IMR-90 (cell line): ENCODE measurements around the gene KLHL29. TPM values are rescaled to one million over a fixed set of nuclear protein-coding genes. Genes with fewer than 3 reads are reported as not detected.

ENCODE experiments used
- ATAC-seq: fragments of 200-7000 bp; cut with Tn5 transposase; 2 replicates; pipeline ENCODE4 v1.9.1; 2020; ENCODE audit warnings: low read depth, mild to moderate bottlenecking, moderate library complexity
- BruUV-seq: library from RNA; stranded (reverse); fragments of 400-500 nt; replicated peaks from 2 replicates; lab custom pipeline; 2021; lab: Mats Ljungman, UMichigan
- CTCF ChIA-PET: fragments of 300-600 bp; formaldehyde crosslinking; extraction: SDS; loops from one replicate; lab custom pipeline; 2021; ENCODE audit warnings: antibody characterized with exemption; lab: Yijun Ruan, JAX
- POLR2A ChIA-PET: fragments of 300-600 bp; sonication (Branson Sonifier 250); formaldehyde crosslinking; loops from one replicate; lab custom pipeline; 2022; ENCODE audit warnings: antibody characterized with exemption; ENCODE audit not compliant: unreplicated experiment; lab: Charles Lee
- DNase-seq: peaks from one replicate; pipeline ENCODE4 v3.0.0; 2013
- H2AFZ ChIP-seq: replicated peaks from 2 replicates; pipeline ENCODE3; 2013; ENCODE audit warnings: low read length, mild to moderate bottlenecking; ENCODE audit not compliant: poor library complexity
- H2AK5ac ChIP-seq: 2 replicates; pipeline ENCODE4 v1.6.1; 2013; ENCODE audit warnings: low read depth, low read length, inconsistent platforms
- H2AK9ac ChIP-seq: replicated peaks from 2 replicates; pipeline ENCODE3; 2013; ENCODE audit warnings: mild to moderate bottlenecking, low read depth, low read length, moderate library complexity; ENCODE audit not compliant: poor library complexity
- H2BK120ac ChIP-seq: 2 replicates; pipeline ENCODE4 v1.6.1; 2013; ENCODE audit warnings: low read depth, low read length, inconsistent platforms
- H2BK15ac ChIP-seq: 3 replicates; pipeline ENCODE4 v1.6.1; 2013; ENCODE audit warnings: low read depth, low read length, inconsistent platforms
- H2BK20ac ChIP-seq: 2 replicates; pipeline ENCODE4 v1.6.1; 2013; ENCODE audit warnings: low read depth, mild to moderate bottlenecking, inconsistent platforms, low read length, moderate library complexity
- H2BK5ac ChIP-seq: 2 replicates; pipeline ENCODE4 v1.6.1; 2013; ENCODE audit warnings: mild to moderate bottlenecking, low read depth, low read length, inconsistent platforms; ENCODE audit not compliant: poor library complexity, severe bottlenecking
- H3K14ac ChIP-seq: replicated peaks from 2 replicates; pipeline ENCODE4 v1.6.1; 2013; ENCODE audit warnings: low read depth, low read length, inconsistent platforms
- H3K18ac ChIP-seq: 2 replicates; pipeline ENCODE4 v1.6.1; 2013; ENCODE audit warnings: low read depth, low read length, control low read depth
- H3K23ac ChIP-seq: 2 replicates; pipeline ENCODE4 v1.6.1; 2013; ENCODE audit warnings: low read depth, low read length, inconsistent platforms
- H3K27ac ChIP-seq: 2 replicates; pipeline ENCODE4 v1.5.1; 2013; ENCODE audit warnings: mild to moderate bottlenecking, control low read depth, low read length; ENCODE audit not compliant: insufficient read depth
- H3K27me3 ChIP-seq: 2 replicates; pipeline ENCODE4 v1.6.1; 2013; ENCODE audit warnings: low read length; ENCODE audit not compliant: control insufficient read depth, insufficient read depth
- H3K36me3 ChIP-seq: 2 replicates; pipeline ENCODE4 v1.6.1; 2013; ENCODE audit warnings: low read length, mixed read lengths; ENCODE audit not compliant: control insufficient read depth, insufficient read depth
- H3K4ac ChIP-seq: 2 replicates; pipeline ENCODE4 v1.6.1; 2013; ENCODE audit warnings: low read depth, low read length, inconsistent platforms
- H3K4me1 ChIP-seq: 2 replicates; pipeline ENCODE4 v1.6.1; 2013; ENCODE audit warnings: low read length, mixed read lengths; ENCODE audit not compliant: control insufficient read depth, insufficient read depth
- H3K4me2 ChIP-seq: 2 replicates; pipeline ENCODE4 v1.6.1; 2013; ENCODE audit warnings: low read depth, mild to moderate bottlenecking, control low read depth, low read length, moderate library complexity
- H3K4me3 ChIP-seq: 2 replicates; pipeline ENCODE4 v1.5.1; 2013; ENCODE audit warnings: low read depth, mild to moderate bottlenecking, control low read depth, low read length, moderate library complexity; ENCODE audit not compliant: insufficient read depth
- H3K56ac ChIP-seq: 2 replicates; pipeline ENCODE4 v1.6.1; 2013; ENCODE audit warnings: low read length, inconsistent platforms; ENCODE audit not compliant: insufficient read depth; ENCODE audit errors: extremely low read depth
- H3K79me1 ChIP-seq, 2 experiments: 2 replicates each; pipeline ENCODE4 v1.6.1; 2013; ENCODE audit warnings: low read length in 2 of 2, inconsistent platforms in 1 of 2, low read depth in 1 of 2
- H3K9ac ChIP-seq: 2 replicates; pipeline ENCODE4 v1.6.1; 2013; ENCODE audit warnings: low read depth, low read length, control low read depth
- H3K9me1 ChIP-seq: 2 replicates; pipeline ENCODE4 v1.6.1; 2013; ENCODE audit warnings: low read length, inconsistent platforms; ENCODE audit not compliant: insufficient read depth
- H3K9me3 ChIP-seq: 2 replicates; pipeline ENCODE4 v1.6.1; 2013; ENCODE audit warnings: low read length; ENCODE audit not compliant: control insufficient read depth, insufficient read depth
- H4K20me1 ChIP-seq: 2 replicates; pipeline ENCODE4 v1.6.1; 2013; ENCODE audit warnings: low read length, inconsistent platforms; ENCODE audit not compliant: insufficient read depth
- H4K5ac ChIP-seq: 2 replicates; pipeline ENCODE4 v1.6.1; 2013; ENCODE audit warnings: mild to moderate bottlenecking, low read depth, low read length, control low read depth
- H4K8ac ChIP-seq, 2 experiments: 2 replicates each; pipeline ENCODE4 v1.6.1; 2013; ENCODE audit warnings: low read depth in 2 of 2, low read length in 2 of 2, control low read depth in 1 of 2, inconsistent platforms in 1 of 2
- H4K91ac ChIP-seq: 2 replicates; pipeline ENCODE4 v1.6.1; 2013; ENCODE audit warnings: low read depth, low read length, inconsistent platforms; ENCODE audit not compliant: insufficient read depth
- CEBPB ChIP-seq: IDR thresholded peaks from 2 replicates; pipeline ENCODE4 v1.6.1; 2012; ENCODE audit warnings: low read depth, low read length, improper control_type of control experiment
- FOS ChIP-seq: fragments of 150-350 bp; IDR thresholded peaks from 2 replicates; pipeline ENCODE4 v1.6.1; 2016; ENCODE audit warnings: low read depth, low read length
- MAFK ChIP-seq: IDR thresholded peaks from 2 replicates; pipeline ENCODE4 v1.6.1; 2012; ENCODE audit warnings: low read depth, low read length, improper control_type of control experiment
- NFE2L2 ChIP-seq: fragments of 150-350 bp; IDR thresholded peaks from 2 replicates; pipeline ENCODE4 v1.6.1; 2016; ENCODE audit warnings: low read depth, mild to moderate bottlenecking, low read length
- POLR2A ChIP-seq: IDR thresholded peaks from 2 replicates; pipeline ENCODE4 v1.6.1; 2012; ENCODE audit warnings: mild to moderate bottlenecking, low read depth, low read length
- RCOR1 ChIP-seq: IDR thresholded peaks from 2 replicates; pipeline ENCODE4 v1.6.1; 2012; ENCODE audit warnings: mild to moderate bottlenecking, low read length, improper control_type of control experiment; ENCODE audit not compliant: insufficient replicate concordance
- USF2 ChIP-seq: fragments of 150-350 bp; IDR thresholded peaks from 2 replicates; pipeline ENCODE4 v1.6.1; 2017; ENCODE audit warnings: mild to moderate bottlenecking, antibody characterized with exemption, low read length, low read depth
- WGBS, 2 experiments: methylation state at CpG; one replicate each; pipeline versions ENCODE4 v1.1.5 to v1.1.7; 2013; ENCODE audit warnings: missing lambda C conversion rate in 2 of 2; ENCODE audit not compliant: insufficient read length in 1 of 2; ENCODE audit errors: extremely low coverage in 2 of 2; 5-methylcytosine and 5-hydroxymethylcytosine counted together
- dilution Hi-C: fragments of 300-500 bp; cut with HindIII; formaldehyde crosslinking; loops from one replicate; pipeline ENCODE4 v1.14.3; 2018; ENCODE audit warnings: low sequenced_read_pairs; ENCODE audit not compliant: unreplicated experiment
- in situ Hi-C: fragments of 300-500 bp; cut with MboI; formaldehyde crosslinking; loops from 3 replicates; pipeline ENCODE4 v1.14.3; 2019; ENCODE audit warnings: low sequenced_read_pairs, inconsistent platforms, mixed read lengths
- intact Hi-C: fragments of 100-400 bp; cut with micrococcal nuclease; formaldehyde crosslinking; loops from 2 replicates; pipeline ENCODE4 v1.10.0; 2022
- polyA plus RNA-seq, 3 experiments: library from polyadenylated mRNA; depleted of rRNA; stranded (reverse); fragments of >200 nt; gene quantifications; 2 replicates each; pipeline ENCODE4 v1.2.3, GENCODE V29; 2012; ENCODE audit warnings: low replicate concordance in 1 of 3
- total RNA-seq: library from RNA; depleted of rRNA; stranded (reverse); fragments of >200 nt; gene quantifications from 2 replicates; pipeline ENCODE4 v1.2.3, GENCODE V29; 2012

Gene KLHL29
- total and polyA plus RNA-seq, 2 of the 4 experiments (the other 2 are of a cell fraction), result 2.0 to 8.0 TPM

DNA sequence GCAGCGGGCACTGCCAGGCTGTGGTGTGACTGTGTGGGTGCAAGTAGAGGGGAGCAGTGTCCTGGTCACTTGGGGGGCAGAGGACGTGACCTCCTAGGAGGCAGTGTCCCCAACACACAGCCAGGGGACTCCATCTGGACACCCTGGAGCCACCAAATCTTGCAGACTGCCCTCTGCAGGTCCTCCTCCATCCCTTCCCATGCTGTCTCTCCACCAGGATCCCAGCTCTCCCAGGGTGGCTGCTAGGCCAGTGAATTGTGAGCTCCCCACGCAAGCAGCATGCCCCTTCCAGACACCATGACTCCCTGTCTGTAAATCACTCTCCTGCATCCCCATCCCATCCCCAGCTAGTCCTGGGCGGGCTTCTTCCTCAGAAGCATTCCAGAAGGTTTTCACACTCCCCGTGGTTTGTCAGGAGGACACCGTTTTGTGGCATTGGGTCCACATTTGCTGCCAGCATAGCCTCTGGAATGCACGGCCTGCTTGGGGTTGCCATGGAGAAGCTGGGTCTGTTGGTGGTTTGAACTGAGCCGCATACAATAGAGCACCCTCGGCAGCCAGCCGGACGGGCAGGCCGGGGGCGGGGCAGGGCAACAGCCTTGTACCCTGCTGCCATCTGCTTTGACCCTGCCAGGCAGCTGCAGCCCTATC, 210.7 kb downstream of the KLHL29 start (continued):
- TF ChIP-seq MAFK, result no peak

DNA sequence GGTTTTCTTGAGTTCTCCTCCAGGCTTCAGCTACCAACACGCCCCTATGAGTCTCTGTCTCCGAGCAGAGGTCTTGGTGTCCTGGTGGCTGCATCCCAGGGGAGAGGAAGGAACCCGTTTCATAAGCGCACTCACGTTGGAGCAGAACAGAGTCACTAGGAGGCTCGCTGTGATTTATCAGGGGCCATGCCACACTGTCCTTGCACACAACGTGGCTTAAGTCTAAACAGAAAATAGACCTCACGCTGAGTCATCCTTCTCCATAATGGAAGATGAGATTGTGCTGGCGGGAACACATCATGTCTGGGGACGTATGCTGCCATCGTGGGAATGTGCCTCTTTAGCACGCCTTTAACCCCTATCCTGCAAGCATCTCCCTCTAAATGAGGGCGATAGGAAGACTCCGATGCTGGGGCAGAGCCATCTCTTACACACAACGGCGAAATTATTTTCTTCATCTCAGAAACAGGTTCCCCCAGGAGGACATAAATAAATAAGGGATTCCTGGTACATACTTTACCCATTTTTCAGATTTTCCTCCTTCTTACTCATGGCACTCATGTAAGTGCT, 211.4 kb downstream of the KLHL29 start:
- H3K9me1 ChIP-seq, result peaks cover 19% of the 10 kb centered on the region
- H3K79me1 ChIP-seq, result peaks cover 2 to 15% of the 10 kb centered on the region in 2 experiments; a peak in 1 of 4 replicates
- no TSS peak for BruUV-seq
- H3K9ac ChIP-seq, result no peak overlapping the region
- H2AK5ac ChIP-seq, result no peak overlapping the region
- H3K27me3 ChIP-seq, result no peaks in the 10 kb centered on the region
- no peak overlapping the region for H3K4me3 ChIP-seq
- peak overlapping the region; percentile 25 for H2AK9ac ChIP-seq
- CTCF ChIA-PET, result interaction anchor here (1.0 kb wide), 2 partner anchors 10 to 13 kb away, joined by 3 to 4 read pairs; no protein-coding TSS in a partner anchor
- no peak overlapping the region for H3K27ac ChIP-seq
- H2BK120ac ChIP-seq, result peak overlapping the region; percentile 6; the same call in 1 of the 2 replicates
- H3K56ac ChIP-seq, result no peak overlapping the region
- peak overlapping the region; percentile 7; the same call in 1 of the 2 replicates for H4K91ac ChIP-seq
- H2BK5ac ChIP-seq, result no peak overlapping the region
- 90% methylated on average over 2 of the region's 16 CpGs; no CpG with 5 or more reads in 1 of the 2 experiments for WGBS, 2 experiments
- H4K8ac ChIP-seq, result no peak overlapping the region
- H2AFZ ChIP-seq, result peak overlapping the region; percentile 74
- no peak overlapping the region for H4K5ac ChIP-seq
- H3K4me2 ChIP-seq, result peak overlapping the region; percentile 79
- no peak overlapping the region for H3K23ac ChIP-seq
- DNase-seq, result peak; percentile 67
- peak overlapping the region; percentile 1; the same call in 1 of the 2 replicates for H3K14ac ChIP-seq
- dilution Hi-C loops, result no loop called here
- H3K4ac ChIP-seq, result peak overlapping the region; percentile 43
- POLR2A ChIA-PET, result no interaction called here
- in situ Hi-C loops, result no loop called here
- no peak overlapping the region for H2BK15ac ChIP-seq
- peak; percentile 64 for ATAC-seq
- H4K20me1 ChIP-seq, result peaks cover 3% of the 10 kb centered on the region; the same call in 1 of the 2 replicates
- no peak overlapping the region for H3K18ac ChIP-seq
- H3K36me3 ChIP-seq, result no peaks in the 10 kb centered on the region
- H2BK20ac ChIP-seq, result peak overlapping the region; percentile 65
- H3K9me3 ChIP-seq, result no peaks in the 10 kb centered on the region
- H3K4me1 ChIP-seq, result peaks cover 21% of the 10 kb centered on the region
- intact Hi-C loops, result no loop called here
- TF ChIP-seq RCOR1 (no peak), POLR2A (no peak), MAFK (no peak), FOS (peak; percentile 42; the same call in 1 of the 2 replicates), NFE2L2 (peak; percentile 72; the same call in 1 of the 2 replicates), USF2 (no peak), CEBPB (no peak)
